ENCODE data around the gene FXN.

FXN gene

DNA sequence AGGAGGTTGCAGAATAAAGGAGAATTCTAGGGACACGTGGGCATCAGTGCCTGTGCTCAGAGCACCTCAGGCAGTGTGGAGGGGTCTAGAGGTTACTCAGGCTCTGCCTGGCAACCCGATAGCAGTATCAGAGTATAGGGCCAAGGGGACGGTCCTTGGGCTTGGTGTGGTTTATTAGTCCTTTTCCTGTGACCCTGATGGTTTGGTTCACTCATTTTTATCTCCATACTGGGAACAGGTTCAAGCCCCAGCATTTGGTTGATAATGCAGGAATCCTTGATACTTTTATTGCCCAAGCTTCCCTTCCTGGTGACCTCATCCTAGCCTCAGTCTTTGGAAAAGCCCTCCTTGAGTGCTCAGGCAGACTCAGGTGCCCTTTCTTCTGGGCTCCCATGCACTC is 35.5 kb downstream of the FXN start:
- DNase-seq (ENCODE audit: low read depth): no peak
- TF ChIP-seq, protein P1, sequence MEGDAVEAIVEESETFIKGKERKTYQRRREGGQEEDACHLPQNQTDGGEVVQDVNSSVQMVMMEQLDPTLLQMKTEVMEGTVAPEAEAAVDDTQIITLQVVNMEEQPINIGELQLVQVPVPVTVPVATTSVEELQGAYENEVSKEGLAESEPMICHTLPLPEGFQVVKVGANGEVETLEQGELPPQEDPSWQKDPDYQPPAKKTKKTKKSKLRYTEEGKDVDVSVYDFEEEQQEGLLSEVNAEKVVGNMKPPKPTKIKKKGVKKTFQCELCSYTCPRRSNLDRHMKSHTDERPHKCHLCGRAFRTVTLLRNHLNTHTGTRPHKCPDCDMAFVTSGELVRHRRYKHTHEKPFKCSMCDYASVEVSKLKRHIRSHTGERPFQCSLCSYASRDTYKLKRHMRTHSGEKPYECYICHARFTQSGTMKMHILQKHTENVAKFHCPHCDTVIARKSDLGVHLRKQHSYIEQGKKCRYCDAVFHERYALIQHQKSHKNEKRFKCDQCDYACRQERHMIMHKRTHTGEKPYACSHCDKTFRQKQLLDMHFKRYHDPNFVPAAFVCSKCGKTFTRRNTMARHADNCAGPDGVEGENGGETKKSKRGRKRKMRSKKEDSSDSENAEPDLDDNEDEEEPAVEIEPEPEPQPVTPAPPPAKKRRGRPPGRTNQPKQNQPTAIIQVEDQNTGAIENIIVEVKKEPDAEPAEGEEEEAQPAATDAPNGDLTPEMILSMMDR (IDR thresholded peaks at IDR 0.05; ENCODE audit: control insufficient read depth, extremely low read depth, insufficient read depth): no peak
- no peak overlapping the region for H3K4me3 ChIP-seq (ENCODE audit: low read depth, low read length)

GRCh38 chr9:69073103-69073502 is 37.6 kb downstream of the FXN start:
- TF ChIP-seq, protein P1 (IDR thresholded peaks at IDR 0.05; ENCODE audit: control insufficient read depth, extremely low read depth, insufficient read depth): no peak
- DNase-seq (ENCODE audit: low read depth): no peak
- H3K4me3 ChIP-seq (ENCODE audit: low read depth, low read length): no peak overlapping the region

- no peak overlapping the region for H3K4me3 ChIP-seq (ENCODE audit: low read depth, low read length)
- DNase-seq (ENCODE audit: low read depth): no peak
- TF ChIP-seq, protein P1 (IDR thresholded peaks at IDR 0.05; ENCODE audit: control insufficient read depth, extremely low read depth, insufficient read depth): no peak
Measured at GRCh38 chr9:69074801-69075200, 39.2 kb downstream of the FXN start.

DNA sequence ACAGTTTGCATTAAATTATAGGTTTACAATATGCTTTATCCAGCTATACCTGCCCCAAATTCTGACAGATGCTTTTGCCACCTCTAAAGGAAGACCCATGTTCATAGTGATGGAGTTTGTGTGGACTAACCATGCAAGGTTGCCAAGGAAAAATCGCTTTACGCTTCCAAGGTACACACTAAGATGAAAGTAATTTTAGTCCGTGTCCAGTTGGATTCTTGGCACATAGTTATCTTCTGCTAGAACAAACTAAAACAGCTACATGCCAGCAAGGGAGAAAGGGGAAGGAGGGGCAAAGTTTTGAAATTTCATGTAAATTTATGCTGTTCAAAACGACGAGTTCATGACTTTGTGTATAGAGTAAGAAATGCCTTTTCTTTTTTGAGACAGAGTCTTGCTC is 41.0 kb downstream of the FXN start:
- TF ChIP-seq, protein P1 (IDR thresholded peaks at IDR 0.05; ENCODE audit: control insufficient read depth, extremely low read depth, insufficient read depth): no peak
- DNase-seq (ENCODE audit: low read depth): peak; percentile 51
- H3K4me3 ChIP-seq (ENCODE audit: low read depth, low read length): no peak overlapping the region

DNA sequence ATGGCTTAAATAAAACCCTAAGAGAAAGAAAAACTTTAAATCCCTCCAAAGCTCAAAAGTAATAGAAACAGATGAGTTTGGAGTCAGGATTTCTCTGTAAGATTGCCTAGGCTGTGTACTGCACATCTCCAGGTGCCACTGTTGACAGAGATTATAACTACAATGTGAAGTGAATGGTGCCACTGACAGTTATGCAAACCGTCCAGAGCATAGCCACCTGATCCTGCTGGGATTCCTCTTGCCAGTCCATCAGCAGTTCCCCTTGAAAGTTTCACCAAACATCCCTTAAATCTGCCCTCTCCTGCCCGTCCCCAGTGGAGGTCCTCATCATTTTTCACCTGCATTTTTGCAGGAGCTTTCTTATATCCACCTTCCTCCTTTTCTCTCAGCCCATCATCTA is 42.5 kb downstream of the FXN start:
- no peak for DNase-seq (ENCODE audit: low read depth)
- no peak overlapping the region for H3K4me3 ChIP-seq (ENCODE audit: low read depth, low read length)
- TF ChIP-seq, protein P1 (IDR thresholded peaks at IDR 0.05; ENCODE audit: control insufficient read depth, extremely low read depth, insufficient read depth): no peak

- TF ChIP-seq, protein P1 (IDR thresholded peaks at IDR 0.05; ENCODE audit: control insufficient read depth, extremely low read depth, insufficient read depth): no peak
- H3K4me3 ChIP-seq (ENCODE audit: low read depth, low read length): no peak overlapping the region
- DNase-seq (ENCODE audit: low read depth): no peak
Measured at GRCh38 chr9:69078581-69078980, 43.0 kb downstream of the FXN start.

DNA sequence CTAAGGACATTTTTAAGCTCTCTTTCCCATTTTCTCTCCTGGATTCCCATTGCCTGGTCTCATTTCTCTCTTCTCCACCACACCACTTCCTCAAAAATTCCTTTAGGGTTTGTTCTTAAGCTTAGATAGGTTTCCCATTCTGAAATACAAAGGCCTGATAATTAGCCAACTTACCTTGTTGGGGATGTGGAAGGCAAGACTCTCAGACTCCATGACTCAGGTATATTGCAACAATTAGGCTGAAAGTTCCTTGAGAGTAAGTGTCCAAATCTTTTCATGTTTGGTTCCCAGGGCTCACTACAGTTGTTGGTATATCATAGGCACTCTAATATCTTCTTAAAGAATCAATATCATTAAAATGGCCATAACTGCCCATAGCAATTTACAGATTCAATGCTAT is 43.6 kb downstream of the FXN start:
- H3K4me3 ChIP-seq (ENCODE audit: low read depth, low read length): no peak overlapping the region
- TF ChIP-seq, protein P1 (IDR thresholded peaks at IDR 0.05; ENCODE audit: control insufficient read depth, extremely low read depth, insufficient read depth): no peak
- no peak for DNase-seq (ENCODE audit: low read depth)

All from LNCaP clone FGC (cell line).